Neural cell (in vitro differentiated cells): ENCODE results near the gene REXO5. TPM values are rescaled to one million over a fixed set of nuclear protein-coding genes. Genes with fewer than 3 reads are reported as not detected.

Experiments
- H2AFZ ChIP-seq: fragments of 200-600, 300-800 bp; sonication (generic), shearing (Covaris generic); 2 replicates; pipeline ENCODE4 v1.6.0; 2014; ENCODE audit warnings: low read depth, mild to moderate bottlenecking, antibody characterized with exemption, low read length, moderate library complexity
- H3F3A ChIP-seq: fragments of 200-600 bp; shearing (Covaris generic); 2 replicates; pipeline ENCODE4 v1.6.1; 2016; ENCODE audit warnings: mild to moderate bottlenecking, moderate library complexity, mixed read lengths, antibody characterized with exemption, low read length; ENCODE audit not compliant: insufficient read depth, poor library complexity, severe bottlenecking
- H3K27ac ChIP-seq: fragments of 200-600, 300-800 bp; sonication (generic), shearing (Covaris generic); 2 replicates; pipeline ENCODE4 v1.5.1; 2014; ENCODE audit warnings: mild to moderate bottlenecking, low read length, moderate library complexity
- H3K27me3 ChIP-seq: fragments of 300-800, 200-600 bp; sonication (generic), shearing (Covaris generic); 2 replicates; pipeline ENCODE4 v1.6.0; 2014; ENCODE audit warnings: mild to moderate bottlenecking, low read depth, low read length, moderate library complexity; ENCODE audit not compliant: insufficient read depth
- H3K36me3 ChIP-seq: fragments of 300-800, 200-600 bp; sonication (generic), shearing (Covaris generic); 2 replicates; pipeline ENCODE4 v1.5.1; 2014; ENCODE audit warnings: mild to moderate bottlenecking, antibody characterized with exemption, low read length, moderate library complexity; ENCODE audit not compliant: insufficient read depth
- H3K4me2 ChIP-seq: fragments of 300-800, 200-600 bp; sonication (generic), shearing (Covaris generic); 2 replicates; pipeline ENCODE4 v1.6.0; 2014; ENCODE audit warnings: mild to moderate bottlenecking, low read length
- H3K4me3 ChIP-seq: fragments of 300-800, 200-600 bp; sonication (generic), shearing (Covaris generic); 2 replicates; pipeline ENCODE4 v1.5.1; 2014; ENCODE audit warnings: mild to moderate bottlenecking, low read length, moderate library complexity
- H3K79me2 ChIP-seq: fragments of 200-600 bp; shearing (Covaris generic); replicated peaks from 2 replicates; pipeline ENCODE4 v1.6.0; 2014; ENCODE audit warnings: mild to moderate bottlenecking, low read length, moderate library complexity; ENCODE audit not compliant: insufficient read depth
- H3K9ac ChIP-seq: fragments of 300-800, 200-600 bp; sonication (generic), shearing (Covaris generic); 2 replicates; pipeline ENCODE4 v1.6.1; 2016; ENCODE audit warnings: mild to moderate bottlenecking, low read length, mixed read lengths
- H3K9me2 ChIP-seq: fragments of 200-600 bp; shearing (Covaris generic); 2 replicates; pipeline ENCODE4 v1.6.1; 2016; ENCODE audit warnings: mild to moderate bottlenecking, low read length, mixed read lengths; ENCODE audit not compliant: insufficient read depth
- H3K9me3 ChIP-seq: fragments of 200-600, 300-800 bp; sonication (generic), shearing (Covaris generic); 2 replicates; pipeline ENCODE4 v1.6.1; 2016; ENCODE audit warnings: mild to moderate bottlenecking, mixed run types, low read length, moderate library complexity, mixed read lengths
- H4K20me1 ChIP-seq: fragments of 200-600 bp; shearing (Covaris generic); 2 replicates; pipeline ENCODE4 v1.6.1; 2016; ENCODE audit warnings: mild to moderate bottlenecking, mixed run types; ENCODE audit not compliant: insufficient read depth
- CTCF ChIP-seq: fragments of 450-650 bp; IDR thresholded peaks from 2 replicates; pipeline ENCODE4 v1.5.1; 2014; ENCODE audit warnings: antibody characterized with exemption, mild to moderate bottlenecking, moderate library complexity; ENCODE audit not compliant: poor library complexity, severe bottlenecking
- EP300 ChIP-seq: fragments of 450-650 bp; conservative IDR thresholded peaks from 2 replicates; pipeline ENCODE4 v1.6.1; 2014; ENCODE audit warnings: antibody characterized with exemption, mild to moderate bottlenecking, moderate library complexity; ENCODE audit not compliant: poor library complexity, severe bottlenecking
- EZH2 ChIP-seq: fragments of 200-600, 300-800 bp; shearing (Covaris generic), sonication (generic); IDR thresholded peaks from 2 replicates; pipeline ENCODE4 v1.6.1; 2014; ENCODE audit warnings: antibody characterized with exemption, low read length, borderline replicate concordance, mild to moderate bottlenecking; ENCODE audit not compliant: insufficient read depth, poor library complexity, severe bottlenecking
- MXI1 ChIP-seq: fragments of 450-650 bp; conservative IDR thresholded peaks from 2 replicates; pipeline ENCODE4 v1.6.1; 2014; ENCODE audit warnings: antibody characterized with exemption, mild to moderate bottlenecking; ENCODE audit not compliant: poor library complexity, severe bottlenecking
- POLR2AphosphoS5 ChIP-seq: IDR thresholded peaks from 2 replicates; pipeline ENCODE4 v1.6.1; 2012
- RAD21 ChIP-seq: fragments of 450-650 bp; conservative IDR thresholded peaks from 2 replicates; pipeline ENCODE4 v1.6.1; 2014; ENCODE audit warnings: antibody characterized with exemption, mild to moderate bottlenecking, moderate library complexity
- REST ChIP-seq: IDR thresholded peaks from 2 replicates; pipeline ENCODE4 v1.6.1; 2012; ENCODE audit warnings: borderline replicate concordance
- SMC3 ChIP-seq: fragments of 450-650 bp; conservative IDR thresholded peaks from 2 replicates; pipeline ENCODE4 v1.6.1; 2014; ENCODE audit warnings: antibody characterized with exemption, mild to moderate bottlenecking, moderate library complexity; ENCODE audit not compliant: poor library complexity
- TAF1 ChIP-seq: IDR thresholded peaks from 2 replicates; pipeline ENCODE4 v1.6.1; 2012; ENCODE audit warnings: low read depth
- polyA plus RNA-seq: library from polyadenylated mRNA; depleted of rRNA; stranded (reverse); fragments of >200 nt; gene quantifications from 2 replicates; pipeline ENCODE4 v1.2.3, GENCODE V29; 2014

Gene REXO5
- polyA plus RNA-seq, 1 donor from 2014 or later, result 11.2 TPM

- Histone ChIP-seq H4K20me1 (no peaks in the 10 kb centered on the region), H3K9me3 (no peaks in the 10 kb centered on the region), H3K4me3 (no peak overlapping the region), H3K9ac (no peak overlapping the region), H3F3A (no peaks in the 10 kb centered on the region), H3K9me2 (no peaks in the 10 kb centered on the region), H3K27me3 (no peaks in the 10 kb centered on the region), H3K79me2 (peaks cover 2% of the 10 kb centered on the region), H3K27ac (no peak overlapping the region), H3K36me3 (no peaks in the 10 kb centered on the region), H2AFZ (no peak overlapping the region), H3K4me2 (no peak overlapping the region)
- TF ChIP-seq POLR2AphosphoS5 (no peak), MXI1 (no peak), EZH2 (no peak), SMC3 (no peak), TAF1 (no peak), EP300 (no peak), RAD21 (no peak), REST (no peak), CTCF (no peak)
These were observed 75.2 kb downstream of the REXO5 start for GRCh38 chr16:20881503-20881878.

- no peak overlapping the region for H2AFZ ChIP-seq
- H3K9ac ChIP-seq, result no peak overlapping the region
- no peak overlapping the region for H3K4me3 ChIP-seq
- H3K4me2 ChIP-seq, result no peak overlapping the region
- H3K79me2 ChIP-seq, result peaks cover 7% of the 10 kb centered on the region
- H3K27ac ChIP-seq, result no peak overlapping the region
- no peaks in the 10 kb centered on the region for H3K9me3 ChIP-seq
- H3K9me2 ChIP-seq, result no peaks in the 10 kb centered on the region
- H3K27me3 ChIP-seq, result no peaks in the 10 kb centered on the region
- TF ChIP-seq RAD21 (no peak), EZH2 (no peak)
- H3F3A ChIP-seq, result no peaks in the 10 kb centered on the region
- H4K20me1 ChIP-seq, result no peaks in the 10 kb centered on the region
- no peaks in the 10 kb centered on the region for H3K36me3 ChIP-seq
These were observed 77.4 kb downstream of the REXO5 start for GRCh38 chr16:20883554-20884239.

- H3K4me2 ChIP-seq, result no peak overlapping the region
- H3K4me3 ChIP-seq, result no peak overlapping the region
- H3F3A ChIP-seq, result no peaks in the 10 kb centered on the region
- H3K36me3 ChIP-seq, result no peaks in the 10 kb centered on the region
- H3K27ac ChIP-seq, result no peak overlapping the region
- H3K9me2 ChIP-seq, result no peaks in the 10 kb centered on the region
- H3K27me3 ChIP-seq, result no peaks in the 10 kb centered on the region
- no peak overlapping the region for H3K9ac ChIP-seq
- H3K79me2 ChIP-seq, result peaks cover 7% of the 10 kb centered on the region
- H2AFZ ChIP-seq, result no peak overlapping the region
- no peaks in the 10 kb centered on the region for H3K9me3 ChIP-seq
- no peaks in the 10 kb centered on the region for H4K20me1 ChIP-seq
- TF ChIP-seq CTCF (no peak), EP300 (no peak), REST (no peak), MXI1 (no peak), EZH2 (no peak), POLR2AphosphoS5 (no peak), RAD21 (no peak), SMC3 (no peak), TAF1 (no peak)
These were observed 77.9 kb downstream of the REXO5 start for GRCh38 chr16:20884240-20884556.
